B cell (primary cell): ENCODE measurements around the gene RHOBTB3. TPM values are rescaled to one million over a fixed set of nuclear protein-coding genes. Genes with fewer than 3 reads are reported as not detected.

ENCODE experiments used
- ATAC-seq: fragments of 200-7000 bp; cut with Tn5 transposase; one replicate; pipeline ENCODE4 v1.10.0; 2021; ENCODE audit warnings: low read depth, mild to moderate bottlenecking, moderate number of reproducible peaks, moderate library complexity
- CTCF ChIA-PET: fragments of 350-600 bp; sonication (Branson Sonifier 250); formaldehyde crosslinking; loops from one replicate; lab custom pipeline; 2021; ENCODE audit warnings: antibody characterized with exemption, inconsistent platforms; lab: Charles Lee
- POLR2A ChIA-PET: fragments of 350-600 bp; sonication (Branson Sonifier 250); formaldehyde crosslinking; loops from one replicate; lab custom pipeline; 2021; ENCODE audit warnings: antibody characterized with exemption; lab: Charles Lee
- DNase-seq: peaks from one replicate; pipeline ENCODE4 v3.0.0; 2013
- H2AFZ ChIP-seq: 2 replicates; pipeline ENCODE4 v1.6.1; 2012; ENCODE audit warnings: mild to moderate bottlenecking, low read depth, low read length; ENCODE audit not compliant: insufficient read depth, poor library complexity, severe bottlenecking
- H3K27ac ChIP-seq, 2 donors: 1 replicate in 1 of 2; 2 replicates in 1 of 2; pipeline ENCODE4 v1.5.1; 2012 to 2013; ENCODE audit warnings: low read length in 2 of 2, mild to moderate bottlenecking in 2 of 2, moderate library complexity in 1 of 2
- H3K27me3 ChIP-seq, 4 experiments: fragments of 200-600 bp in 1 of 4; sonication (generic) in 1 of 4; replicated peaks in 1 of 4; 1 replicate in 2 of 4; 2 replicates in 2 of 4; pipeline versions ENCODE4 v1.6.1 to v1.7.0; 2013 to 2016; ENCODE audit warnings: low read length in 3 of 4, mild to moderate bottlenecking in 2 of 4, mixed read lengths in 1 of 4, moderate library complexity in 1 of 4; ENCODE audit not compliant: insufficient read depth in 4 of 4, control insufficient read depth in 3 of 4; ENCODE audit errors: control extremely low read depth in 1 of 4
- H3K36me3 ChIP-seq, 2 experiments: replicated peaks in 1 of 2; 1 replicate in 1 of 2; 2 replicates in 1 of 2; pipeline versions ENCODE4 v1.6.1 to v1.7.1; 2013; ENCODE audit warnings: low read length in 1 of 2; ENCODE audit not compliant: insufficient read depth in 2 of 2, control insufficient read depth in 1 of 2; ENCODE audit errors: control extremely low read depth in 1 of 2, extremely low read depth in 1 of 2
- H3K4me1 ChIP-seq, 2 donors: fragments of 200-600 bp in 1 of 2; sonication (generic) in 1 of 2; 1 replicate in 1 of 2; 2 replicates in 1 of 2; pipeline versions ENCODE4 v1.5.1 to v1.6.1; 2013 to 2017; ENCODE audit warnings: low read length in 2 of 2; ENCODE audit not compliant: control insufficient read depth in 2 of 2, insufficient read depth in 2 of 2
- H3K4me2 ChIP-seq: replicated peaks from 2 replicates; pipeline ENCODE3; 2012; ENCODE audit warnings: mild to moderate bottlenecking, low read depth, low read length; ENCODE audit not compliant: poor library complexity, severe bottlenecking
- H3K4me3 ChIP-seq, 5 experiments: fragments of 200-600 bp in 1 of 5; sonication (generic) in 1 of 5; 1 replicate in 3 of 5; 2 replicates in 2 of 5; pipeline versions ENCODE4 v1.5.1 to v1.7.0; 2011 to 2016; ENCODE audit warnings: low read length in 4 of 5, mild to moderate bottlenecking in 4 of 5, low read depth in 2 of 5, control low read depth in 1 of 5, moderate library complexity in 1 of 5; ENCODE audit not compliant: insufficient read depth in 1 of 5; ENCODE audit errors: control extremely low read depth in 1 of 5, extremely low read depth in 1 of 5
- H3K79me2 ChIP-seq: fragments of 200-600 bp; sonication (generic); one replicate; pipeline ENCODE4 v1.6.0; 2016; ENCODE audit warnings: low read length; ENCODE audit not compliant: control insufficient read depth, insufficient read depth
- H3K9ac ChIP-seq: fragments of 200-600 bp; sonication (generic); 2 replicates; pipeline ENCODE4 v1.6.1; 2017; ENCODE audit warnings: mild to moderate bottlenecking, low read length, moderate library complexity
- H3K9me3 ChIP-seq, 3 donors: one replicate each; pipeline versions ENCODE4 v1.6.1 to v1.7.1; 2013; ENCODE audit warnings: low read length in 2 of 3; ENCODE audit not compliant: control insufficient read depth in 2 of 3, insufficient read depth in 1 of 3; ENCODE audit errors: control extremely low read depth in 1 of 3
- H4K20me1 ChIP-seq: 2 replicates; pipeline ENCODE4 v1.6.0; 2012; ENCODE audit warnings: mild to moderate bottlenecking, low read length; ENCODE audit not compliant: insufficient read depth, control insufficient read depth, poor library complexity, severe bottlenecking
- H3K27ac Mint-ChIP-seq: one replicate; pipeline ENCODE4 v1.8.0; 2021; ENCODE audit warnings: mixed read lengths
- H3K27me3 Mint-ChIP-seq: one replicate; pipeline ENCODE4 v1.8.0; 2021; ENCODE audit warnings: mixed read lengths
- H3K4me1 Mint-ChIP-seq: one replicate; pipeline ENCODE4 v1.8.0; 2021; ENCODE audit warnings: mixed read lengths
- H3K4me3 Mint-ChIP-seq: one replicate; pipeline ENCODE4 v1.8.0; 2021; ENCODE audit warnings: mixed read lengths
- H3K9me3 Mint-ChIP-seq: one replicate; pipeline ENCODE4 v1.8.0; 2022; ENCODE audit warnings: mixed read lengths; ENCODE audit not compliant: insufficient read depth
- EZH2 ChIP-seq: IDR thresholded peaks from 2 replicates; pipeline ENCODE4 v1.6.1; 2012; ENCODE audit warnings: borderline replicate concordance, low read depth, mild to moderate bottlenecking, moderate library complexity, low read length; ENCODE audit not compliant: insufficient read depth, poor library complexity, severe bottlenecking
- WGBS: methylation state at CpG from one replicate; pipeline ENCODE4 v1.1.5; 2013; ENCODE audit warnings: missing lambda C conversion rate; ENCODE audit not compliant: insufficient coverage; 5-methylcytosine and 5-hydroxymethylcytosine counted together
- intact Hi-C: fragments of 100-400 bp; cut with micrococcal nuclease; formaldehyde crosslinking; loops from one replicate; pipeline ENCODE4 v1.10.0; 2022
- polyA plus RNA-seq: library from polyadenylated mRNA; depleted of rRNA; stranded (reverse); fragments of >200 nt; gene quantifications from 2 replicates; pipeline ENCODE4 v1.2.3, GENCODE V29; 2012
- total RNA-seq, 2 donors: library from RNA; stranded (reverse); fragments of 120-200 nt in 1 of 2; gene quantifications; 1 replicate in 1 of 2; 2 replicates in 1 of 2; pipeline versions ENCODE4 v1.2.3 to v1.2.4, GENCODE V29; 2013 to 2022
- TF ChIP-seq, protein P1 (sequence below): fragments of 200-600 bp; IDR thresholded peaks from one replicate; pipeline ENCODE4 v1.8.0; 2022; ENCODE audit warnings: antibody characterized with exemption, mild to moderate bottlenecking

RHOBTB3 gene
- total and polyA plus RNA-seq, 2 donors (not counting 1 experiment from before 2014, with no cell fraction given): 1.7 to 5.0 TPM

DNA sequence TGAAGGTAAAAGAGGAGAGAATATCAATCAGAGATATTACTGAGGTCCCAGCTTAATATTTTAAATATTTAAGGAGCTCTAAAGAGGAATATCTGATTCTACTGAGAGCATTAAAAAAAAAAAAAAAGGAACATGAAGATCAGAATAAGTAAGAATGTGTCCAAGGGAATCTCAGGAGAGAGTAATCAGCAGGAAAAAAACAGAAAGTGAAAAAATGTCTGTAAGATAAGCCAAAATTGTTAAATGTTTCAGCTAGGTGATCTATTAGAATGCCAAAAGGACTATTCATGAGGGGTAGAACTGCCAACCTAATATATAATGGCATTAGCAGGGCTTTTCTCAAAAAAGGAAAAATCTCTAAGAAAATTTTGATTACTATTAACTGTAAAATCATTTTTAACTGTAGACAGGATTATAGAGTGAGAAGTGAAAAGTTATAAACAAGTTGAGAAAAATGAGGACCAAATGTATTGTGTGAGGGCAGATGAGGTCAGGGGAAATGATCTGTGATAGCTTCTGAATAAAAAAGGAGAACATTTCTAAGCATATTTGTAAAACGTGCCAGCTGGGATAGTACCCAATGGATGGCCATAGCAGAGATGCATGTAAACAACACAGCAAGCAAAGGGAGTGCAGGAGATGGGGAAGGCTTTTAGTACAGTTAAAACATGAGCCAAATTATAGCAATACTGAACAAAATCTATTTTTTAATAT, 9.4 kb upstream of the RHOBTB3 start:
- ATAC-seq (no peak), DNase-seq (no peak)
- H3K79me2 ChIP-seq: no peaks in the 10 kb centered on the region
- peaks cover 5 to 13% of the 10 kb centered on the region in 2 donors for H3K4me1 ChIP-seq
- no peaks in the 10 kb centered on the region for H3K9me3 ChIP-seq
- H2AFZ ChIP-seq: no peak overlapping the region
- H3K27me3 ChIP-seq: no peaks in the 10 kb centered on the region
- POLR2A ChIA-PET: no interaction called here
- H3K9me3 Mint-ChIP-seq: no peaks in the 10 kb centered on the region
- no peak overlapping the region for H3K9ac ChIP-seq
- H4K20me1 ChIP-seq: no peaks in the 10 kb centered on the region
- no peaks in the 10 kb centered on the region for H3K36me3 ChIP-seq
- H3K4me1 Mint-ChIP-seq: no peaks in the 10 kb centered on the region
- intact Hi-C loops: no loop called here
- no CpG with 5 or more reads among the region's 1 CpG for WGBS
- CTCF ChIA-PET: interaction anchor here (0.8 kb wide), 1 partner anchor 9 kb away, joined by 3 read pairs; no protein-coding TSS in a partner anchor
- no peak overlapping the region for H3K27ac Mint-ChIP-seq
- no peaks in the 10 kb centered on the region for H3K27me3 Mint-ChIP-seq
- TF ChIP-seq, protein P1, sequence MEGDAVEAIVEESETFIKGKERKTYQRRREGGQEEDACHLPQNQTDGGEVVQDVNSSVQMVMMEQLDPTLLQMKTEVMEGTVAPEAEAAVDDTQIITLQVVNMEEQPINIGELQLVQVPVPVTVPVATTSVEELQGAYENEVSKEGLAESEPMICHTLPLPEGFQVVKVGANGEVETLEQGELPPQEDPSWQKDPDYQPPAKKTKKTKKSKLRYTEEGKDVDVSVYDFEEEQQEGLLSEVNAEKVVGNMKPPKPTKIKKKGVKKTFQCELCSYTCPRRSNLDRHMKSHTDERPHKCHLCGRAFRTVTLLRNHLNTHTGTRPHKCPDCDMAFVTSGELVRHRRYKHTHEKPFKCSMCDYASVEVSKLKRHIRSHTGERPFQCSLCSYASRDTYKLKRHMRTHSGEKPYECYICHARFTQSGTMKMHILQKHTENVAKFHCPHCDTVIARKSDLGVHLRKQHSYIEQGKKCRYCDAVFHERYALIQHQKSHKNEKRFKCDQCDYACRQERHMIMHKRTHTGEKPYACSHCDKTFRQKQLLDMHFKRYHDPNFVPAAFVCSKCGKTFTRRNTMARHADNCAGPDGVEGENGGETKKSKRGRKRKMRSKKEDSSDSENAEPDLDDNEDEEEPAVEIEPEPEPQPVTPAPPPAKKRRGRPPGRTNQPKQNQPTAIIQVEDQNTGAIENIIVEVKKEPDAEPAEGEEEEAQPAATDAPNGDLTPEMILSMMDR: no peak
- TF ChIP-seq EZH2: no peak
- no peak overlapping the region for H3K27ac ChIP-seq
- H3K4me3 ChIP-seq: no peak overlapping the region
- H3K4me3 Mint-ChIP-seq: no peak overlapping the region
- H3K4me2 ChIP-seq: no peak overlapping the region

DNA sequence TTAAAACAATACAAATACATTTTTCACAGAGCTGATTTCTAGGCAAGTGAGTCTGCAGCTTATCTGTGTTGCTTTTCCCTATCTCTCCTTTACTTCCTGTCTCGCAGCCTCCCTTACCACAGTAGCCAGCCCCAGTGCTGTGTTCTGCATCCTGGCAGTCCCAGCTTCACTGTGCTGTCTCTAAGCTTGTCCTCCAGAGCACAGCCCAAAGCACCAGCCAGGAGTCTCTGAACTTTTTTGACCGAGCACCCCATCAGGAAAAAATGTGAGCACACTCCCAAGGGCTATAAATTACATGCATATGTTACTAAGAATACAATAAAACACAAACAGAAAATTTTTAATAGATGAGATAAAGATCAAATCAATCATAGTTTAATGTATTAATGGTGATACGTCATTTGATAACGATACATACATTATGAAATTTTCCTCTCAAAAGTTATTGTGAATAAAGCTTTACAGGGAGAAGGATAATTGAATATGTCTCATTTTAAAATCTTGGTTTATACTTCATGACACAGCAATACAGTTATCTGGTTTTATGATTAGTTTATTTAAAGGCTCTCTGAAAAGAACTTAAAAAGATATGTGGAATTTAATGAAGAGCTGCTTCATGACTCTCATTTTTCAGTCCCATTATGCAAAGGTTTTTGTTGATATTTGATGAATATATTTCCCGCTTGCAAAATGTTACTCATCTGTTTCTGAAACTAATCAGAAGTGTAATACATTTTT, 7.3 kb upstream of the RHOBTB3 start:
- no peak overlapping the region for H3K4me3 ChIP-seq
- TF ChIP-seq EZH2: no peak
- TF ChIP-seq, protein P1: no peak
- H4K20me1 ChIP-seq: no peaks in the 10 kb centered on the region
- no peak overlapping the region for H3K4me2 ChIP-seq
- H3K36me3 ChIP-seq: no peaks in the 10 kb centered on the region
- H3K9me3 ChIP-seq: no peaks in the 10 kb centered on the region
- H3K27ac ChIP-seq: no peak overlapping the region
- no peak overlapping the region for H3K9ac ChIP-seq
- H3K79me2 ChIP-seq: no peaks in the 10 kb centered on the region
- intact Hi-C loops: no loop called here
- ChIA-PET POLR2A (no interaction called here), CTCF (interaction anchor here (0.9 kb wide), 2 partner anchors 58 to 120 kb away, joined by 3 to 5 read pairs; no protein-coding TSS in a partner anchor)
- H3K27me3 Mint-ChIP-seq: no peaks in the 10 kb centered on the region
- WGBS: 18% methylated on average over 1 of the region's 5 CpGs
- ATAC-seq (no peak), DNase-seq (no peak)
- H3K27ac Mint-ChIP-seq: no peak overlapping the region
- peaks cover 0 to 3% of the 10 kb centered on the region in 2 donors for H3K4me1 ChIP-seq
- H2AFZ ChIP-seq: no peak overlapping the region
- H3K4me3 Mint-ChIP-seq: no peak overlapping the region
- no peaks in the 10 kb centered on the region for H3K9me3 Mint-ChIP-seq
- H3K27me3 ChIP-seq: no peaks in the 10 kb centered on the region
- H3K4me1 Mint-ChIP-seq: peaks cover 9% of the 10 kb centered on the region
